ENCODE data around the gene PPP2R5E.
A peak's percentile ranks its signal among the peaks of the same experiment; 100 is the strongest.

The PPP2R5E gene

DNA sequence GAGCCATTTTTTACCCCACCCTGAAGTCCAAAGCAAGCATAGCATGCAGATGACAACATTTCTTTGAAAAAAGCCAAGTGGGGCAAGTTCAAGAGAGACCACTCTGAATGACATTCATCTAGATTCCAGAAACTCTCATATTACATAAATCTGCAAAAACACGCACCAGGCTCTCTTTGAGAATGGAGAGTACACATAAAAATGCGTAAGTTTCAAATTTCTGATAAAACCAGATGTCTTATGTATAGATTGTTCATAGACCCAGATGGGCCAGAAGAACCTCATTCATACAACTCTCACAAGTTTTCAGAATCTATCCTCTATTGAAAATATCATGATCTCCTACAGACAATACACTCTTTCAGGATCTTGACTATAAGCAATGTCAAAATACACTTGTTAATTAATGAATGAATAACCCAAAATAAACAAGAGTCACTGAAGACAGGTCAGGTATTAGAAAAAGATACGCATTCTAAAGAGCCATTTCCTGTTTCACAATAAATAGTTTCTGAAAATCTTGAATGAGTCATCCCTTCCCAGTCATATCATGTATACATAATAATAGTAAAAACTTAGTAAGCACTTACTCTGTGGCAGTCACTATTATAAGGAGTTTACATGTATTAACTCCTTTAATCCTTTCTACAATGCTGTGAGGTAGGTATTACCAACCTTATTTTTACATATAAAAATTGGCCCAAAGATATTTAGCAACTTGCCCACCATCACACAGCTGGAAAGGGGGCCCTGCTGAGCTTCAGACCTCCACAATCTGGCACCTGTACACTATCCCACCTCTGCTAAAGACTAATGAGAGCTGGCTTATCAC is 72.0 kb downstream of the PPP2R5E start:
- no peak for DNase-seq

- DNase-seq, result no peak
Observed at GRCh38 chr14:63468294-63468693, 74.9 kb downstream of the PPP2R5E start.

GRCh38 chr14:63467440-63468072 is 75.6 kb downstream of the PPP2R5E start:
- DNase-seq, result no peak

GRCh38 chr14:63465347-63465746 is 77.8 kb downstream of the PPP2R5E start:
- no peak for DNase-seq

DNA sequence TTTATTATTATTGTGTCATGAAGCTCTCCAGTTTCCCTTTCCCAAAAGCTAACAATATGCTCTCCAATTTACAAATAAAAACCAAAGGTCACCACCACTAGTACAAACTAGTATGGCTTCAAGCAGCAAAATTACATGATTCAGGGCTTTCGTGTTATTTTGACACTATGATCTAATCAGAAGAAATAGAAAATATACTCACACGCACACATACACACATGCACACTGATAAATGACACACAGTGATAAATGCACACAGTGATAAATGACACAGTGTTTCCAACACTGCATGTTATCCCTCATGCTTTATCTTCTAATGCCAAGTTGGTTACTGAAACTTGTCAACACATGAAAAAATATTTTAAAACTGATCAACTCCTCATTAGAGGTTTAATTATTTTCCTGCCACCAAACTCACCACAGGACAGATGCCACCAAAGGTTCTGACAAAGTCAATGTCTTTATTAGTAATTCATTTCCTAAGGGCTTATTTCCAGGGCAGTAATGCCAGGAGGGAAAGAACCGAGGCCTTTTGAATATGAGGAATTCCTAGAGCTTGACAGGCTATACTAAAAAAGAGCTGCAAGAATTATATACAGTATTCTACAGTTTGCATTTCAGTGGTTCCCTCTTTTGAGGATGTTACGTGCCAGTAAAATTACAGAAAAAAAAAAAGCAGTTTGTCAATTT is 82.4 kb downstream of the PPP2R5E start:
- DNase-seq, result no peak

GRCh38 chr14:63459738-63460137 is 83.4 kb downstream of the PPP2R5E start:
- no peak for DNase-seq

DNA sequence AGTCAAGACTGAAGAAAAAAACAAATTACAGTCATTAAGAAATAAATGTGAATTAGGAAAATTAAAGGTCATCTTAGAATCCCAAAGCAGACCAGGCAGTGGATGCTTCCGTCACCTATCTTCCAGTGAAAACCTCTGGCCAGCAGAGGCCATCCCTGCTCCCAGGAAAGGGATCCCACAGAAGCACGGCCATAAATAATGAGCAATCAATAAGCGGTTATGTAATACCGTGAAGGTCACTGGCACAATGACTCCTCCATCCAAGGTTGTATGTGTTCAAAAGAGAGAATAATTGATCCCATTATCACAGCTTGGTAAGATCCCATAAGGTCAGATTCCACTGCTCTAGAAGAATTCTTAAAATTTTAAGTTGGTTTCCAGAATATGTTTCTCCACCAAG is 85.7 kb downstream of the PPP2R5E start:
- DNase-seq, result no peak

GRCh38 chr14:63454863-63455622 is 88.1 kb downstream of the PPP2R5E start:
- DNase-seq, result no peak

DNA sequence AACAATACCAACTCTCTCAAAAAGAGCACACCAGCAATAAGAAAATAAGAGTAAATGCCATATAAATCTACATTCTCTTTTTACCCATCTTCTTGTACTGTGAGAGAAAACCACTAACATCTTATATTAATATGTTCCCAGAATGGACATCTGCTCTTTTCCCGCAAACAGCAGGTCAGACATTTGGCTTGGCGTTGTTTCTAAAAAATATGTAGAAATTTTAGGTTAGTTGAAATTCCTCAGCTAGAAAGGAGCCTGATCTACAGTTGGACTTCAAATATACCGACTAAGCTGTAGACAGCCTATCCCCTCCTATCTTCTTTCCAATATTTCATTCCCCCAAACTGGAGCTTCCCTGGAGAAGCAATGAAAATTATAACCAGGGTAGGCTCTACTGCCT is 88.7 kb downstream of the PPP2R5E start:
- DNase-seq, result no peak

- DNase-seq, result no peak
Observed at GRCh38 chr14:63453443-63453936, 89.7 kb downstream of the PPP2R5E start.

- DNase-seq, result no peak
Observed at GRCh38 chr14:63452796-63453195, 90.4 kb downstream of the PPP2R5E start.

- no peak for DNase-seq
Observed at GRCh38 chr14:63448841-63449240, 94.3 kb downstream of the PPP2R5E start.

GRCh38 chr14:63444588-63444987 is 98.6 kb downstream of the PPP2R5E start:
- no peak for DNase-seq

GRCh38 chr14:63443988-63444387 is 99.2 kb downstream of the PPP2R5E start:
- no peak for DNase-seq

DNA sequence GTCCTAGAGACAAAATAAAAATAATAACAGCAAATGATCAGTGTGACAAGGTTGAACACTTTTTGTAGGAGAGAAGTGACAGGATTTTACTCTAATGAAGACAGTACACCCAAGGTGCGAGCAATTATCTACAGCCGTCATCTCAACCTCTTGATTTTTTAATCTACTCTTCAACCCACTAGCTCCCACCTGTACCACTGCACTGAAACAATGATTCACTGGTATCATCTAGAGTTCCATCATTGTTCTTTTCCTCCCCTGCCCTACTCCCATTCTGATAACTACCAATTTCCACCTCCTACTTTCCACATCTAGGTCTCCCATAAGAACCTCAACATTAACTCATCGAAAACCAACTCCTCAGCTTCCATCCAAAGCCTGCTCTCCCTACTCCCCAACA is 99.8 kb downstream of the PPP2R5E start:
- DNase-seq, result no peak

GRCh38 chr14:63438065-63438757 is 105.0 kb downstream of the PPP2R5E start:
- no peak for DNase-seq

DNA sequence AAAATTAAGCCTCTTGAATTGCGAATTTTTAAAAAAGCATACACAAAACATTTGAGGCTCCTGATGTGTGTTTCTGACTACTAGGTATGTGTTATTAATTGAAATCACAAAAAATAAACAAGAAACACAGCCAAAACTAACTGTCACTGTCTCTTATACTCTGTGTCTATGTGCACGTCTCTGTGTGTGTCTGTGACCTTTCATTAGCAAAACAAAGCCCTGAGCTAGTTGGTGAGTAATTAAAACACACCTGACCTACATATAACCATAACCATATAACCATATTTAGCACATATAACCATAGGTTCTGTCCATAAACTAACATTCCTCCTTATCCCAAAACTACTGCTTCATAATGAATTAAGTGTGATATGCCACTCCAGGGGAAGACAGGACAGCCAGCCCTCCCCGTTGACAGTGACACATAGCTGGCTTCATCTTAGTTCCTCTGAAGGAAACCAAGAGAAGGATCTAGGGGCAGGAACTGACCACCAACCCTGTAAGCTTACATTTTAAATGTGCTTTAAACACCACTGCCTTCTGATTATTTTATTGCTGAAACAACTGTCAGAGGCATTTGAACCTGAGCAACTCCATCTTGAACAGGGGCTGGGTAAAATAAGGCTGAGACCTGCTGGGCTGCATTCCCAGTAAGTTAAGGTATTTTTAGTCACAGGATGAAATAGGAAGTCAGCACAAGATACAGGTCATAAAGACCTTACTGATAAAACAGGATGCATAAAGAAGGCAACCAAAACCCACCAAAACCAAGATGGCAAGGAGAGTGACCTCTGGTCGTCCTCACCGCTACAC is 106.7 kb downstream of the PPP2R5E start:
- no peak for DNase-seq

GRCh38 chr14:63435838-63436237 is 107.3 kb downstream of the PPP2R5E start:
- no peak for DNase-seq

GRCh38 chr14:63435204-63435603 is 108.0 kb downstream of the PPP2R5E start:
- DNase-seq, result no peak

- no peak for DNase-seq
Observed at GRCh38 chr14:63432888-63433552, 110.2 kb downstream of the PPP2R5E start.

DNA sequence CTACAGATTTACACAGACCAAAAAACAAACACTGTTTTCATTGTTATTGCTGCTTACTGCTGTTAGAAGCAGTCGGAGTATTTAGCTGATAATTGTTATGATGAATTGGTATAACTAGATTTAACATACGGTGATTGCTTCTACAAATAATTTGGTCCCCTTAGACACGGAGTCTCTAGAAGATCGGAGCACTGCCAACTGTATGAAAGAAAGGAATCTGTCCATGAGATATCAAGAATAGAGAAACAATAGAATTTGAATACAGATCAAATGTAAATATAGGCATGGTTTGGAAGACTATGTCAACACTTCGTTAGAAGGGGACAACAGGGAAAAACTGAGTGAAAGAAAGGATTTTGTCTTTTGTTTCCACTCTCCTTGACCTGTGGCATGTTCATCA is 110.9 kb downstream of the PPP2R5E start:
- peak; percentile 13 for DNase-seq

Data from NCI-H774 (cell line).